ENCODE data around the gene PTPRN2.

GRCh38 chr7:158431055-158431940 is 156.3 kb downstream of the PTPRN2 start:
- TF ChIP-seq CTCF (conservative IDR thresholded peaks at IDR 0.05) (no peak), EZH2 (IDR thresholded peaks at IDR 0.05; ENCODE audit: low read depth) (no peak)

All from PC-9 (cell line).